Subcutaneous adipose tissue (tissue), 4 donors: ENCODE measurements around the gene ITGA6. TPM values are rescaled to one million over a fixed set of nuclear protein-coding genes. Genes with fewer than 3 reads are reported as not detected.

Experiments used
- total RNA-seq, 4 donors: library from RNA; depleted of rRNA; stranded (reverse); fragments of >200 nt; gene quantifications; one replicate each; pipeline ENCODE4 v1.1.0, GENCODE V29; 2016
- TF ChIP-seq, protein P1 (sequence below): fragments of 450-650 bp; IDR thresholded peaks from one replicate; pipeline ENCODE4 v1.5.1; 2016; ENCODE audit warnings: low read depth, mild to moderate bottlenecking, control low read depth, antibody characterized with exemption, moderate library complexity

The ITGA6 gene
- total RNA-seq, 4 donors from 2014 or later: 43.7 to 133 (median 78.9) TPM

DNA sequence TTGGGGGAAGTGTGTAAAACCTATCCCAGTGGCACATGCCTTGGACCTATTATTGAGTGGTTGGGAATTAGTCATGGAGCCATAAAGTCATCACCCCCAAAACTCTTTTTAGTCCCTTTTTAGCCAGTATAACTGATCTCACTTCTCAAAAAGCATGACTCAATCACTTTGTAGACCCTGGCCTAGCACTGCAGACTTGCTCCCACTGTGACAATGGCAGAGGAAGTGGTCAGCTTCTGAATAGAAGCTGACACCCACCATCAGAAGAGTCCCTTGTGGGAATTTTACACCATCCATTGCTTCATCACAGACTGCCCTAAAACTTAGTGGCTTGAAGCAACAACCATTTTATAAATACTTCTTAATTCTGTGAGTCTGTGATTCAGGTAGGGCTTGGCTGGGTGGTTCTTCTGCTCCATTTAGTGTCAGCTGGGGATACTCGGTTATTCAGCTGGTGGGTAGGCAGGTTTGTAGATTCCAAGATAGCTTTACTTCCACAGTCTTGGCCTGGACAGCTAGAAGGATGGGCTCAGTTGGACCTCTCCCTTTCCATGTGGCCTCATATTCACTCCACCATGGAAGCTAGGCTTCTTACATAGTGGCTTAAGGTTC, 10.8 kb upstream of the ITGA6 start:
- TF ChIP-seq, protein P1, sequence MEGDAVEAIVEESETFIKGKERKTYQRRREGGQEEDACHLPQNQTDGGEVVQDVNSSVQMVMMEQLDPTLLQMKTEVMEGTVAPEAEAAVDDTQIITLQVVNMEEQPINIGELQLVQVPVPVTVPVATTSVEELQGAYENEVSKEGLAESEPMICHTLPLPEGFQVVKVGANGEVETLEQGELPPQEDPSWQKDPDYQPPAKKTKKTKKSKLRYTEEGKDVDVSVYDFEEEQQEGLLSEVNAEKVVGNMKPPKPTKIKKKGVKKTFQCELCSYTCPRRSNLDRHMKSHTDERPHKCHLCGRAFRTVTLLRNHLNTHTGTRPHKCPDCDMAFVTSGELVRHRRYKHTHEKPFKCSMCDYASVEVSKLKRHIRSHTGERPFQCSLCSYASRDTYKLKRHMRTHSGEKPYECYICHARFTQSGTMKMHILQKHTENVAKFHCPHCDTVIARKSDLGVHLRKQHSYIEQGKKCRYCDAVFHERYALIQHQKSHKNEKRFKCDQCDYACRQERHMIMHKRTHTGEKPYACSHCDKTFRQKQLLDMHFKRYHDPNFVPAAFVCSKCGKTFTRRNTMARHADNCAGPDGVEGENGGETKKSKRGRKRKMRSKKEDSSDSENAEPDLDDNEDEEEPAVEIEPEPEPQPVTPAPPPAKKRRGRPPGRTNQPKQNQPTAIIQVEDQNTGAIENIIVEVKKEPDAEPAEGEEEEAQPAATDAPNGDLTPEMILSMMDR: no peak

DNA sequence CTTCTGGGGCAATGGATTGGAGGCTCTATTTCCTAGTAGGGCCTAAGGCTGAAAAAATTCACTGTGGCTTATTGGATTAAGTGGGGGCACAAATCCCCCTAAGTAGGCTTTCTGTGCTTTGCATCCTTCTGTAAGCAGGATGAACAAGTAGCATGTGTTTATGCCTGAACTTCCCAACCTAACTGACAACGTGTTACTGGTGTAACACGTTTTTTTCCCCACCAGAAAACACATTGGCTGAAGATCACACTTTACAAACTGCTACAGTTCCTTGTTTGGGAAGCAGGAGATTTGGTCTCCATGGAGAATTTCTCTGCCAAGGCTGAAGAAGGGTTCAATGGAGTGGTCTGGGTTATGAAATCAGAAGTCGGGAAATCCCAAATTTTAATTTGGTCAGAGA, 7.2 kb upstream of the ITGA6 start:
- TF ChIP-seq, protein P1: no peak

DNA sequence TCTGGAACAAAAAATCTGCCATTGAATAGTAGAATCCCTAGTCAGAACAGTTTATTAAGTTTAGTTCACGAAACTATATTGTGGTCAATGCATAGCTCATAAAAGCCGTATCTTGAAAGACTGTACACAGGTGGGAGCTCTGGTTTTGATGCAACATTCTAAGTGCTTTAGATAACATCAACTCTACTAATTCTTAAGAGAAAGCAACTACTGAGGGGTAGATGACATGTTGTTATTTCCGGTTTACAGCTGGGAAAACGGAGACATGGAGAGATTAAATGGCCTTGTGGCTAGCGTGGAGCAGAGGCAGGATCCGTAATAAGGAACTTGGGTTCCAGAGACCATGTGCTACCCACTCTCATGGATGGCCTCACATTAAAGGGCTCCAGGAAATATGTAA, 4.2 kb upstream of the ITGA6 start:
- TF ChIP-seq, protein P1: no peak

DNA sequence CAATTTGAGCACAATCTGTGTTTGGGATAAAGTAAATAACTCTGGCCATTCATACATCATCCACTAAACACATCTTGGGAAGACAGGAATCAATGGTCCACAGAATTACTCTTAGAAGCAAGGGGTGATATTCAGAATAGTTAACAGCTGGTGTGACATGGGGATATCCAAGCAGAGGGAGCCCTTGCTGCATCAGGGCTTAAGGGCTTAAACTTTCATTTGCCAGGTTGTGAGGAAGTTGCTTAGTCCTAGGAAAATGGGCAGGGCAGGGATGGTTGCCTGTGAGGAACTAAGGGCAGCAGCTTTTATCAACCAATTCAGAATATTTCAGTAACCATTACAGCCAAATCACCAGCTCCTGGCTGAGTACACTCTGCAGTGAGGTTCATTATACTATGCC, 2.0 kb upstream of the ITGA6 start:
- TF ChIP-seq, protein P1: no peak

DNA sequence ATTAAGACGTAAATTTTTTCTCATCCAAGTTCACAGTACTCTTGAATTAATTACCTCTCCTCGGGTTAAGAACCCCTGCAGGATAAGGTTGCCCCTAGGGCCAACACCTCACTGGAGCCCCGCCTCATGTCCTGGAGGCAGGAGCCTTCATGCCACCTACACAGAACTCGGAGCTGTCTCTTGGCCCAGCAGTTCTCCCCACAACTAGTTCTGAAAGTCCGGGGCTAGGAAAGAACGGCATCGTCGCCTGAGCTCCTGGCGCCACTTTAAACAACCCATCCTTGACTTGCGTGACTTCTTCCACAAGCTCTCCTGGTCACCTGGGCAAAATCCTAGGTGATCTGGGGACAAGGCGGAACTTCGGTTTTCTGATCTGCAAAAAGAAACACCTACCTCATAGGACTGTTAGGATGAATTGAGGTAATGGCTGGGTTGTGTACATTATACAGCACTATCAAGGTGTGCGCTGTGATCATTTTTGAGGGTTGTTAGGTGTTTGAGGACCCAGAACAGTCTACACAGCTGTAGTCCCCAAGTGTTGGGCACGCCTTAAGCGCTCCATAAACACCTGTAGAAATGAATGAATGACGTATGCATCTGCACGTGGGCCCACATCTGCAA, 641 bp upstream of the ITGA6 start:
- TF ChIP-seq, protein P1: no peak

DNA sequence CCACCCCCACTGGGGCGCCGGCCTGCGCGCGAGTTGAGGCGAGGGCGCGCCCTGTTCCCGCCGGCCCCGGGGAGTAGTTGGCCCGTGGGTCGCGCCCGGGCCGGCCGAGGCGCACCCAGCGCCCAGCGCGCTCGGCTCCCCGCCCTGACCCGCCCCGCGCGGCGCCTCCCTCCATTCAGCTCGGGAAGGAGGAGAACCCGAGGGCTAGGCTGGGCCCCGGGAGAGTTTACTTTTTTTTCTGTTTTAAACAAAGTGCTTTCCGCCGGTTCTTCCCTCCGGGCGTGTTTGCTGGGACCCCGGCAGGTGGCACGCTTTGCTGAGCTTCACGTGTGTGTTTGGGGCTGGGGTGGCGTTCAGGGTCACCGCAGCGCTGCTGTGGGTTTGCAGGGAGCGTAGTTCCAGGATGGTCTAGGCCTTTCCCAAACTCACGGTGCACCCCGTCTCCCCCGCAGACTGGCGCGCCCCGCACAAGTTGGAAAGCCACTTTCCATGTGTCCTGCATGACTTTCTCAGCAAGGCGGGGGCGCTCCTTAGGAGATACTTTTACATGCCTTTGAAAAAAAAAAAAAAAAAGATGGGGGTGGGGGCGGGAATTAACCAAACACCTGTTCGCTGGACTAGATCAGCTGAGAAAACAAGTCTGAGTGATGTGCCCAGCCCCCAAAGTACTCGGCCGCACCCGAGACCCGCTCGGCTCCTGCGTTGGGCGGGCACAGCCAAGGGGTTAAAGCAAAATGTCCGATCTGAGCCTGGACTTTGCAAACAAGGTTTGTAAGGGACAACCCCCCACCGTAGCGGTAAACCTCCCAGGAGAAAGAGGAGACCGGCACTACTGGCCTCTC, 825 bp downstream of the ITGA6 start:
- TF ChIP-seq, protein P1: no peak

DNA sequence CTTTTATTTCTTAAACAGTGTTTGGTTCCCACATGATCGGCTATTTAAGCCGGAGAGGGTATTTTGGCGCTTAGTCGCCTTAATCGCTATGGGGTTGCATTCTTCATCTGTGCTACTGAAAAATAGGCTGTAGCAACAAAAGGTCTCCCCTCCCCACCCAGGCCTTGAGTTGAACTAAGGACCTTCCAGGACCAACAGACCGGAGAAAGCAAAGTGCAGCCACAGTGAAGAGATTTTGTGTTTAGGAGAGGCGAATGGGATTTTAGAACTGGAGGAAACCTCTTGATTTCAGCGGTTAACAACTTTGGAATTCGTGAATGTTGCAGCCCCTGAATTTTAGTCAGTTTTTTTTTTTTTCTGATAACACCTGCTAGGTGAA, 1.4 kb downstream of the ITGA6 start:
- TF ChIP-seq, protein P1: no peak
